HG02571 (cell line): Measurements from ENCODE around the gene PRPF40A.

ENCODE experiments used
- ATAC-seq: cut with Tn5 transposase; IDR thresholded peaks from one replicate; pipeline ENCODE4 v1.9.1; 2021; ENCODE audit warnings: mild to moderate bottlenecking, moderate library complexity; ENCODE audit not compliant: unreplicated experiment

The PRPF40A gene

DNA sequence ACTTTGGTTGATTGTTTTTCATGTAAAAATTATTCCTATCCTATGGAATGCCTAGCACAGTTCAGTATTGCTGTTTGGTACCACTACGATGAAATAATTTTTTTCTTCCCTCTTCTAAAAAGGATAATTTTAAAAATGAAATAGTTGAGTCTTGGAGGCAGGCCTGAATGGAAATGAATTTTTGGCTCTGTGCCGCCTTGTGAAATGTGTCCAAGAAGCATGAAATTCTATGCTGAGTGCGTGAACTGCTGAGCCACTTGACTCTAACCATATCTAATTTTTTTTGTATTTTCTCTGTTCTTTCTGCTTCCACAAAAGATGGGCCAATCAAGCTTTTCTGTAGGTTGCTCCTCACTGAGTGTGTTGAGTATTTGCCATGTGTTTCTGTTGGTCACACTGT is 95.0 kb downstream of the PRPF40A start:
- ATAC-seq = no peak

DNA sequence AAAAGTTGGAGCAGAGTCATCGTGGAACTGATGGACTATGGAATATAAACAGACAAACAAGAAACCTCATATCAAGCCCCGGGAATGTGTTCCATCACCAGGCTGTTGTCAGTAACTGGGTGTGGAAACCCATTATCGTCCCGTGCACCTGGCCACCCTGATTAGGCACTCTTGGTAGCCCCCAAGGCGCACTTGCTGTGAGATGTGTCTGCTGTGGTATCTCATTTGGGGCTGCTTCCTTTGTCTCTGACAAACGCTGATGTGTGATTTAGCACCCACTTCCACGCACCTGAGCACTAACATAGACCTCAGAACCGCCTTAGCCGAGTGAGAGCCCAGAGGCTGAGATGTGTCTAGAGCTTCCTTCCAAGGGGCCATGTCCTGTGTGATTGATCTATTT is 96.3 kb downstream of the PRPF40A start:
- no peak for ATAC-seq

DNA sequence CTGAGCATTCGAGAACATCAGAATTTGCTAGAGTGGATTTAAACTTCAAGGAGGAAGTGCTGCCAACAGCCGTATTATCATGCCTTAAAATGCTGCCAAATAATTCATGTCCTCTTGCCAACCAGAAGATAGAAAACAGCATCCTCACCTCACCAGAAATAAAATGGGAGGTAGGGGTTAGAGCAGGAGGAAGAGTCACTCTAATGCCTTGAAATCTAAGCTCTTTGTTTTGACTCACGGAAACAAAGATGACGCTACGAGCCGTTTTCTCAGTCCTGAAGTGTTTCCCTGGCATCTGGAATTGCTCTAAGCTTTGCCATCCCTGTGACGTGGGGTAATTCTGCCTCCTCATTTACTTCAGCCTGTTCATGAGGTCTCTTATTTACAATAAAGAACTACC is 97.1 kb downstream of the PRPF40A start:
- ATAC-seq = no peak

- ATAC-seq = no peak
Measured at GRCh38 chr2:152618193-152618564, 99.1 kb downstream of the PRPF40A start.

GRCh38 chr2:152617456-152618192 is 99.6 kb downstream of the PRPF40A start:
- ATAC-seq = no peak

- ATAC-seq = no peak
Measured at GRCh38 chr2:152615177-152615576, 102.1 kb downstream of the PRPF40A start.

DNA sequence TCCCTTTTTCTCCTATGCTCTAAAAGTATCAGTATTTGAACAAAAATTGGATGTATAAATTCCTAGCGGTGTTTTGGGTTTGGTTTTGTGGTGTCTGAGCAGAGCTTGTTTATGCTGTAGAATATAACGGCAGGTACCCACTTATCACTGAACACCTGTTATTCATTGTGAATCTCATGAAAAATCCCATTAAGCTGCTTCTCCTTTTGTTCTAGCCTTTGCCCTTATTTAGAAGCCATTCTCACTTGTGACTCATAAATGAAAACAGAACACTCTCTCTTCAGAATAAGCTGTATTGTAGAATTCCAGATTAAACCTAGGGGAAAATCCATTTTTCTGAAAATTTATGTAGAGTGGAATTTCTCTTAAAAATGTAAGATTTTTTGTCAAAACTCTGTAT is 104.0 kb downstream of the PRPF40A start:
- ATAC-seq = no peak

GRCh38 chr2:152611458-152612231 is 105.6 kb downstream of the PRPF40A start:
- ATAC-seq = peak; percentile 78

DNA sequence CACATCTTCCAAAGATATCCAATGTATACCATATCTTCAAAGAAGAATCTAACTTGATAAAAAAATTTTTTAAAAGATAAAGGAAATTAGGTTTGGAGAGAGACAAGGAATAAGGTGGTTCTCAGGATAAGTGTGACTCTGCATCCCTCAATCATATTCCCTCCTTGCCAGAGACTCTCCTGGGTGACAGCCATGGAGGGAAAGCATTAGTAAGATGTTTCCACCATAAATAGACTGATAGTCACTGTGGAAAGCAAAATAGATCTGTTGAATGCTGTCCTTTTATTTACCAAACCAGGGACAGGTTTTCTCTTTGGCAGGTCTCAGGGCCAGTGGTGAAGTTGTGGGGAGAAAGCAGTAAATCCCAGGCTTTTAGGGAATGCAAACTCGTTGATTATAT is 107.6 kb downstream of the PRPF40A start:
- no peak for ATAC-seq

DNA sequence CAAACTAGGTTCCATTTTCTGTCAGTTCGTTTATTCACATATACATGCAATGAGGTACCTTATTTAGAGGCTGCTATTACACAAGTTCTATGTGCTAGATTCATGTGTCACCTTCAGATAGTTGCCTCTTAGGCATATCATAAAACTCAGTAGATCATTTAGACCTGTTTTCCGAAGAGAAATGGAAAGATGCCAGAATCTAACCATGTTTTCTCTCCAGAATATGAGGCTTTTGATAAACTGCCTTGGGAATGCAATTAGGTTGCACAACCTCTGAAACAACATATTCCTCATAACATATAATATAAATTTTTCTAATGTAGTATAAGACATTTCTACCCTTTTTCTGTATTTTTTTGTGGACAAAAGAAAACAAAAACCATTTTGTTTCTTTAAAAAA is 108.1 kb downstream of the PRPF40A start:
- no peak for ATAC-seq

DNA sequence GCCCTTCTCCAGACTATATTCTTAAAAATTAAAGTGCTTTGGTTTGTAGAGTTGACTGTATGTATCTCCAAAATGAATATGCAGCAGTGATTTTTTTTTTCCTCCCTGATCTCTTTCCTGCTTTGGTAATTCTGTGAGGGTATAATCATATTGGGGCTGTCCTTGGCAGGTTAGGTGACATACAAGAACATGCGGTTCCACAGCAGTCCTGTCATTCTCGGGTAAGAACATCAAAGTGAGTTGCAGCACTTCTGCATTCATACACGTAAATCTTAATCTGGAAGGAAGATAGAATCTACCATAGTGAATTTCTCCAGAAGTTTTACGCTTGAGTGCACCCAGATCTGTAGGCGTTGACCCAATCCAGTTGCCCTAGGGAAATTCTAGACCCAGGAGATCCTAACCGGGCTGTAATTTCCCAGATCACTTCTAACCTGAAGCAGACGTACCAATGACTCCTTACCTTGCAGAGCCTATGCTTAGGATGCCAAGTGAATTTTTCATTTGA is 109.4 kb downstream of the PRPF40A start:
- ATAC-seq = no peak

- ATAC-seq = no peak
Measured at GRCh38 chr2:152606941-152607340, 110.3 kb downstream of the PRPF40A start.

GRCh38 chr2:152606081-152606480 is 111.2 kb downstream of the PRPF40A start:
- ATAC-seq = no peak

DNA sequence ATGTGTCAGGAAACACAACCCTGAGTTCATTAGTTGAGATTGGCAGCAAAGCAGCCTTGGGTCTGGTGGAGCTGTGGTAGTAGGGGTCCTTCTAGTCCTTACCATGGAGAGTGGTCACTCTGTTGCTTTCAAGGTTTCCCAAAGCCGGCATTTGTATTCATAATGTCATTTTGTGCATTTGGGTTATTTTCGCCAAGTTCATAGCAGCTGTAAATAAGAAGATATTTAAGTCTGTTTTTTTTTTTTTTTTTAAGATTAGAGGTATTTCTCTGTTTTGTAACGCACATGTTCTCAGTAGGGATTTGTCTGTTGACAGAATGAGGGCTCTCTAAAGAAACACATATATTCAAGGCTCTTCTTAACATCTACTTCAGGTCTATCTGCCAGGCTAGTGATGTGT is 114.1 kb downstream of the PRPF40A start:
- no peak for ATAC-seq

- no peak for ATAC-seq
Measured at GRCh38 chr2:152602750-152603149, 114.5 kb downstream of the PRPF40A start.
